GM21447 (cell line): ENCODE results near the gene FRMPD4.

Source experiments
- ATAC-seq: cut with Tn5 transposase; IDR thresholded peaks from one replicate; pipeline ENCODE4 v1.9.1; 2021; ENCODE audit not compliant: unreplicated experiment

Gene FRMPD4

DNA sequence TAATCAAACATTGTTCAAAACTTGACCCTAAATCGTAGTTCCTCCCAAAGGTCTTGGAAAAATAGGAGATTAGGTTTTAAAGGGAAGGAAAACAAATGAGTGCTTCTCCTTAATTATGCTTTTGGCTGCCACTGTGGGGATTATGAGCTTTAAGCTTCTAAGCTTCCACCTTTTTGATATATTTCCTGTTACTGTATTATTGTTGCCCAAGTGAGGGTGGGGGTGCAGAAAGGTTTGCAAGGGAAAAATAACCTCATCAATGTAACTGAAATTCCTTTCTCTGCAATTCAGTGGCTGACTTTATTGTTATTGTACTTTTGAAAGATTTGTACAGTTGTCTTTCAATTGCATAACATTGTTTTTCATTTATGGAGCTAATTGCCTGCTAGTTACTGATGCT is 285.1 kb downstream of the FRMPD4 start:
- ATAC-seq, result no peak

DNA sequence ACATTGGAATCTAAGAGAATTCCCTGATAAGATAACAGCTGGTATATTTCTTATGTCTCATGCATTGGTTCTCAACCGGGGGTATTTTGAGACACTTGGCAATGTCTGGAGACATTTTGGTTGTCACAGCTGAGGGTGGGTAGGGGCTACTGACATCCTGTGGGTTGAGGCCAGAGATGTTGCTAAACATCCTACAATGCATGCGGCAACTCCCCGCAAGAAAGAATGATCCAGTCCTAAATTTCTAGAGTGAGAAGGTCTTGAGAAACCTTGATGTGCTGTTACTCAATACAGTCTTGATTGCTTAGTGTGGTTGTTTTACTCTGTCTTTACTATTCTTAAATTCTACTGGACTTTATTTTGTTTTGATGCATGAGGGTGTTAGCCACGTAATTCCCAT is 287.2 kb downstream of the FRMPD4 start:
- no peak for ATAC-seq

DNA sequence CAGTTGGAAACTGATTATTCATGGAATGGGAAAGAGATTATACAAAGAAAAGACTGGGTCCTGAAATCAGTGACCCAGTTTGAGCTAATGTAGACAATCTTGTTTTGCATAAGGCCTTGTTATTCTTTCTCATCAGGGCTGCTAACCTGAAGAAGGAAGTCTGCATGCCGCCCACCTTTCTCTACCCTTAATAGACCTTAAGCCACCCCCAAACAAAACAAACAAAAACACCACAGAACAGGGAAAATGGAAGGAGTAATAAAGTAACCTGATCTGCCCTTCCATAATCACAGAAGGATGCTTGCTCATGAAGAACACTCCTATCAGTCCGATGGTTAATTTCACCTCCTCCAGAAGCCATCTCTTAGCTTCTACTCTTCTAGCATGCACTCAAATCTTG is 288.1 kb downstream of the FRMPD4 start:
- no peak for ATAC-seq

DNA sequence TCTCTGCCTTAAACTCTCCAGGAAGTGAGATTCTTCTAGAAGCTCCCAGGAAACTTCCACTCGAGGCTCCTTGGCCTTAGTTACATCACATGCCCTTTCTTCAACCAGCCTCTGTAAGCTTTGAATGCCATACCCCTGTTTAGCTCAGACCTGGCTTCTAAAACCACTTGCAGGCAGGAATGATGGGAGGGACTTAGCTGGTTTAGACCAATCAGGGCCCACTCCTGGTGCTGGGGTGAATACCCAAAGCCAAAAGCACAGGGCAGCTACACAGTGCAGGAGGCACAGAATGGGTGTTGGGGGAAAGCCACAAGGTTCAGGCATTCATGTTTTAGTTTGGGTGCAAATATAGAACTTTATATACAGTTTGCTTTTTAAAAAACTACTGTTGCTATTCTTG is 296.2 kb downstream of the FRMPD4 start:
- ATAC-seq, result no peak

DNA sequence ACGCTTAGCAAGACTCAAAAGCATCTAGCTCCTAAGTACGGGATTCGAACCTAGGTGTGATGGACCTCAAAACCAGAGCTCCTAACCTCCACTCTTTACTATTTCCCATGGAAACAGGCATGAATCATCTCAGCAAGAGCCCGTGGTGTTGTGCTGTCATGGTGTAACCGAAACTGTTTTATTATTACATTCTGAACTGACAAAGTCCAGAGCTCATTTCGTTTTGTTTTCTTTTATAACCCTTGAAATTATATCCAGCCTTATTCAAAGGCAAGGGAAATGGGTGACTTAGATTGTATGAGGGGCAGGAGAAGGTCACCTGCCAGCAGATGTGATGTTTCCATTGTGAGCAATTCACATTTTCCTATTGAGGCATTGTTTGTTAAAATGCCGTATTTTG is 301.1 kb downstream of the FRMPD4 start:
- ATAC-seq, result no peak

DNA sequence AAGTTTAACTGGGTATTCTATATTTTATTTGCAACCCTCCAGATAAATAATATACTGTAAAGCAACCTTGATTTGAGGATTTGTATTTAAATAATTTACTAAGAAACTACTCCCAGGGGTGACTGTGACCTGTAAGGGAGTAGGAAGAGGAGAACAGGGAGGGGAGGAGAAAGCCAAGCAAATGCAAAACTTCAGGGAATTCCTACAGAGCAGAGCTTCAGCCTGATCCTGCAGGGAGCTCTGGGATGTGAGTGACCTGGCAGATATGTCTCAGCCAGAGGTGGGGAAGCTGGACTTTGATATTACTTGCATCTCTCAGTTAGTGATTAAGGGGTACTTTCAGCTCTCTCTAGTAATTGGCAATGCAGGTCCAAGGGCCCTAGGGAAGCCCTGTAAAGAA is 302.0 kb downstream of the FRMPD4 start:
- no peak for ATAC-seq

DNA sequence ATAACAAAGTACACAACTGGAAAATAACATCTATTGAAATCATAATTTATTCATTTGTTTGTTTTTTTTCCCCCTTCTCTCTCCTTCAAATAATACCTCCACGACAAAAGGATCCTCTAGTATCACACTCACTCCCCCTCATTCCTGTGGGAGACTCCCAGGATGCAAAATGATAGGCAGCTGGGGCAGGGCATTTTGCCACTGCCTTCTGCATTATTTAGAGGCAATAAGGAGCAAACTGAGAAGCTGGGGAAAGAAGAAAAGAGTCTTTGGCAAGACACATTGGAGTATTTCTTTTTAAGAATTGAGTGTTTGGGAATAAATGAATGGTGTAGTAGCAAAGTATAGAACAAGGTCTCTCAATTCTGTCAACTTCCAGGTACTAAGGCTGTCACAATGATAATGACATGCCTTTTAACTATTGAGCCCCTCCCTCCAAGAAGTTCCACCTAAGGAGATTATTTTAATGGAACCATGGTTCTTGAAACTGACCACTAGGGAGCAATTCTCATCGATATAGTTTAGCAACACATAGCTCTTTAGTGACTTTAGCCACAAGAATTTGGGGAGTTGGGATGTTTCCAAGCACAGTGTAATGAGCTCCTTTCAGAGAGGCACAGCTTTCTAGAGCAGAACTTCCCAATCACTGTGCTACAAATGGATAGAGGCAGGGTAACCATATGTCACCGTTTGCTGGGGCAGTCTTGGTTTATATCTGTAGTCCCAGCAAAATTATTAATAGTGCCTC is 303.3 kb downstream of the FRMPD4 start:
- ATAC-seq, result no peak

DNA sequence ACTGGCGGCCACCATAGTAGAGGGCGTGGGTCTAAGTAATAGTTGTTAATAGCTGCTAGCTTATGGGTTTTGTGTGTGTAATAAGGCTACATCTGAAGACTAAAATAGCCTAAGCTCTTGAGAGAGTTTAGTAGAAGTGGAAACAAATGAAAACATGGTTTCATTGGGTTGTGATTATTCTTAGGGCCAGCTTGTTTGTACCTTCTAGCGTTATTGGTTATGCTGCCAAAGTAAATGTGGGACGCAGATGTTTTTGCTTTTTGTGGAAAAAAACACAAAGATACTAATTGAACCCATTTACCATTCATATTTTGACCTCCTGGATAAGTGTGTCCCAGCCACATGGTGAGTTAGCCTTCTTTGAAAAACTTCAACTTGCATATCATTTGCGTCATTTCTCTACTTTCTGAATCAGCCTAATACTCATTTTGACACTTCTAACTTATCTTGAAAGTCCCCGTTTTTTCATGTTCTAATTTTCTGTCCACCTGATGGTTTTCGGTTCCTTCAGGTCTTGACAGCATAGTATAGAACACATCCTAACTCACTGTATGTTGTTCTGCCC is 305.3 kb downstream of the FRMPD4 start:
- ATAC-seq, result peak; percentile 91

DNA sequence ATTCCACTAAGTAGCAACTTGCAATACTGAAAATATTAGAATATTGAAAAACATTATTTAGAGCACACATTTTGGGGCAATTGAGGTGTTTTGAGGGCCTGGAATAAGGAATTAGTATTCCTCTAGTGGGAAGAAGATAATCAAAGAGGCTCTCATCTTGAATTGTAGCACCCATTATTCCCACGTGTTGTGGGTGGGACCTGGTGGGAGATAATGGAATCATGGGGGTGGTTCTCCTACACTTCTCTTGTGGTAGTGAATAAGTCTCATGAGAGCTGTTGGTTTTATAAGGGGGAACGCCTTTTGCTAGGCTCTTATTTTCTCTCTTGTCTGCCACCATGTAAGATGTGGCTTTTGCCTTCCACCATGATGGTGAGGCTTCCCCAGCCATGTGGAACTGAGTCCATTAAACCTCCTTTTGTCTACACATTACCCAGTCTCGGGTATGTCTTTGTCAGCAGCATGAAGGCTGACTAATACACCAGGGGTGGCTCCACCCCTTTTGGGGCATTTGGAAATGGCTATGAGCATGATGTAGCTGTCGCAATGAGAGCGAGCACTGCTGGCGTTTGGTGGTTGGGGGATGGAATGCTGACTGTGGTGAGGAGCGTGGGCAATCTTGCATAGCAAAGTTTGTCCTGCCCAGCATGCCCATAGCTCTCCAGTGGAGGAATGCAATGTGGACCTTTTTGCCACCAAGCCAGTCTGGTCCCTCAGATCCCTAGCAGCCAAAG is 308.2 kb downstream of the FRMPD4 start:
- ATAC-seq, result no peak

DNA sequence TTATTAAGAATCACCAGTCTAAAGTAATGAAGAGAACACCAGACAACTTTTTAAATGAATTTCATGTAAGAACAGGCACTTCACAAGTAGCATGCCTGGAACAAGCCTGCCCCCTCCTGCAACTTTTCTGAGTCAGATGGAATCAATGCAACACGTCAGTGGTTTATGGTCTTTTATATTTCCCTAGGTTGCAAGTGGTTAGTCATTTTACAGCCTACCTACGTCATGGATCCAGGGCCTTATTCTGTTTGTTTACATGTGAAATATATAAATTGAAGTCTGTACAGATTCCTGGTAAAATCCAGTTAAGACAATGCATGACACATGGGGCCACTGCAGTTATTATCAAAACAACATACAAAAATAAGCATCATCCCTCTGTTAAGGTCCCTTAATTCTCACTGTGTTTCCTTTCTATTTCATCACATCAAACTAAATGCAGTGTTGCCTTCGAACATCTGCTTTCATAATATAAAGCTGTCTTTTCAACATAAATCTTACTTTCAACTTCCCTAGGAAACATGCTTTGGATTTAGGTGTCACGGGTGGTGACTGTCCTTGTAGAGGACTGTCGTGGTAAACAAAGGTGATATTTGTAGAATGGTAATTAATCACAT is 309.3 kb downstream of the FRMPD4 start:
- ATAC-seq, result no peak

DNA sequence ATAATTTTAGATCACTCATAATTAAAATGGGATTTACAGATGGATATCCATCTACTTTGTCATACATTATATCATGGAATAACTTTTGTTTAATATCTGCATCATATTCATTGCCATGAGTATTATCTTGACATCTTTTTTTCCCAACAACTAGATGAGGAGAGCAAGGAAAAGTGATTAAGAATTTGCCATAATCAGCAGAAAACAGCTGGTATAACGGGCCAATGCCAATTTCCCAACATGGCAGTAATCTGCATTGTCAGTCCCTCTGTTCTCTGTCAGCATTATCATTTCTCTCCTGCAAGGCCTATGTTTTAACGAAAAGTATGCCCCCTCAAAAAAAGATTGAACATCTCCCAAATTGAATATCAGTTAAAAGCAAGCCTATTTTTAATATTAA is 314.0 kb downstream of the FRMPD4 start:
- no peak for ATAC-seq

DNA sequence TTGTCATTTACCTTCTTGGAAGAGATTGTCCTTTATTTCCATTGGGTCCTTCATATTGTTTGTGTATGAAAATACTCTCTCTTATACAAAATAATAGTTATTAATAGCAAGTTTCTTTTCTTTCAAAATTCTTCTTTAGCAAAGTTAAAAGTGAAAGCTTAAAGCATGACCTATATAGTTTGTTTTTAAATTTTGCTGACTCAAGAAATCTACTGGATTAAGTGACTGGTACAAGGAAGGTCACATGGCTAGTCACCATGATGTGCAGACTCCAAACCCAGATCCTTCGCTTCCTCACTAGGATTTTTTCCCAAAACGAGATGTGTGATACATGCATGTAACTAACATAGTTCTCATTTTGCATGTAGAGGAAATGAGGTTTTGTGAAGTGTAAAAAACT is 322.7 kb downstream of the FRMPD4 start:
- no peak for ATAC-seq

DNA sequence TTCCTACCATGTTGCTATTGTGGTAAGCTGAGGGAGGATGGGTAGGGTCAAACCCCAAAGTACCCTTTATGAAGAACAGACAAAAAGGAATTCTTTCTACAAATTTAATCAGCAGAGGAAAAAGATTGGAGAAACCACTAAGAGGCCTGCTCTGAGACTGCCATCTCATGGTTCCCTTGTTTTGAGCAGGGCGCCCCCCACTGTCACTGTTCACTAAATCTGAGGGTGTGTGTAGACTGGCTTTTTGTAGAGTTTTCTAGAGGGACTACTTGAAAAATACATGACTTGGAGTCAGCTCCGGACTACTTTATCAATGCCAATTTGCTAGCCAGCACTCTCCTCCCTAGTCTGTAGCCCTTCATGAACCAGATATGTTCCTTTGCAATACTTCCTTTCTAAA is 324.8 kb downstream of the FRMPD4 start:
- no peak for ATAC-seq

DNA sequence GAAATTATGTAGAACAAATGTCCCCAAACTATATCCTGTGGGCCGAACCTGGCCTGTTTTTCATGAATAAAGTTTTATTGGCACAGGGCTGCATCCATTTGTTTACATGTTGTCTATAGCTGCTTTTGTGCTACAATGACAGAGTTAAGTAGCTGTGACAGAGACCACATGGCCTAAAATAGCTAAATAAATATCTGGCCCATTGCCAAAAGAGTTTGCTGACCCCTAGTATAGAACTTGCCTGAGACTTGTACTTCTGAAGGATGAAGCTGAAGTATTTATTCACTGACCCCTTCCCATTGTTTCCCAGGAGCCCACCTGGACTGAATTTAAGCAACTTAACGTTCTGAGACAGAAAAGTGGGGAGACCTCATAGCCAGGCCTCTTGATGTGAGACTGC is 325.6 kb downstream of the FRMPD4 start:
- no peak for ATAC-seq

DNA sequence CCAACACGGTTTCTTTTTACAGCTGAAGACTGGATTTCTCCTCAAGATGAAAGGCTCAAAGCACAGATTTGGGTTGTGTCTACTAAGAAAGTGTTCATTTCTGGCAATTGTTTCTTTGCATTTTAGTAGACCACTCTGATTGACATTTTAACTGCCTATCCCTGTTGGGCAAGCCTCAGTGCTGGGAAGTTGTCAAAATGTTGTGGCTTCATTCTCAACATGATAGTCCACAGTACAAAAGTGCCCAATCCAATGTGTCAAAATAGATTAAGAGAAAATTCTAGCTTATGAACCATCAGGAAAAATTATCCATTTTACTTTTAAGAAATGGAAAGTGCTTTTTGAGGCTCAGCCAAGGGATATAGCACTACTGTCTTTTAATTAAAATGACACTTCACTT is 329.0 kb downstream of the FRMPD4 start:
- ATAC-seq, result no peak

DNA sequence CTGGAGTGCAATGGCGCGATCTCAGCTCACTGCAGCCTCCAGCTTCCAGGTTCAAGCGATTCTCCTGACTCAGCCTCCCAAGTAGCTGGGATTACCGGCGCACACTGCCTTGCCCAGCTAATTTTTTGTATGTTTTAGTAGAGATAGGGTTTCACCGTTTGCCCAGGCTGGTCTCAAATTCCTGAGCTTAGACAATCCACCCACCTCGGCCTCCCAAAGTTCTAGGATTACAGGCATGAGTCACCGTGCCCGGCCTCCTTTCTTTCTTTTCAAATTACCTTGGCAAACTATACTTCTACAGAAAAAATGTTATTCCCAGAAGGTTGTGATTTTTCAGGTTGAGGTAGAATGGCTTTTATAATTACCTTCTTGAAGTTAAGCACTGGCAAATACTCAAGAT is 331.0 kb downstream of the FRMPD4 start:
- ATAC-seq, result no peak

DNA sequence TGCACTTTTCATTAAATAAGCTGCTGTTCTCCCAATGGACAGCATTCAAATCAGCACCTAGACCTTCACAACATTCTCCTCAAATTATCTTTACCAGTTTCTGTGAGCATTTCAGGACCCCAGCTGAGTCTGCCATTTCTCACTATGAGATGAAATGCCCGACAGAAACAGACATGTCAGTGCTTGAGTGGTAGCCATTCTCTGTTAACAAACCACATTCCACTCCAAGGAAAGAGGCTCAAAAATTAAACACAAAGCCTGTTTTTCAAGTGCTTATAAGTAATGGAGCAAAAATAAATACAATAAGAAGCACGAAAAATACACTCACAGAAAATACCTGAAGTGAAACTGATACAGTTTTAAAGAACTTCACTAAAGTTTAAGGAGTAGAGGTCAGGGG is 332.8 kb downstream of the FRMPD4 start:
- no peak for ATAC-seq

DNA sequence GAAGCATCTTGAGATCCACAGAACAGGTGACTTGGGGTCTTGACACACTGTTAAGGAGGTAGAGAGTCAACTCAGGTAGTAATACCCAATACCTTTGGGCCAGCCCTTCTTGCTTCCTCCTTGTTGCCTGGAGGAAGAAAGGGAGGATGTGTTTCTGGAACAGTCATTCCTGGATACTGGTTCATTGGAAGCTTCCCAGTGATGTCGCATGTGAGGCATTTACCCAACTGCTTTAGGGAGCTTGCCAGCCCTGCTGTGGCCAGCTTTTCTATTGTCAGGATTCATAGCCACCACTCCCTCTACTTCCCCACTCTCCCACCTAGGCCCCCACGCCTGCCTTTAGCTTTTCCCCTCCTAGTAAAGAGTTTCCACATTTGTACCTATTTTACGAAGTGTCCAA is 342.7 kb downstream of the FRMPD4 start:
- ATAC-seq, result no peak

DNA sequence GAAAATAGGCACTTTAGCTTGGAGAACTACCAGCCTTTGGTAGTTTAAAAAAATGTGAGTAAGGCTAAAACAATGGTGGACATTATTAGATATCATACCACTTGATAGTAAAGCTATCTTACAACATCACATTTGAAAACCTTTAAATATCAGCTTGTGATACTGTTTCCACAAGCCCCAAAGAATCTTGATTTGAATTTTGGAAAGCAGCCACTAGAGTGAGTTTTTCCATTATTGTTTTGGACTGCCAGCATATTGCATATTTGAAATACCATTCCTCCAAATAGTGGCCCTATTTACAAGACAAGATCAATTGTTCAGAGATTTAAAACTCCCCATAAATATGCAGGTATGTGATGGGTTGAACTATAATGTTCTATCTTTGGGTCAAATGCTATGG is 349.9 kb downstream of the FRMPD4 start:
- ATAC-seq, result no peak

DNA sequence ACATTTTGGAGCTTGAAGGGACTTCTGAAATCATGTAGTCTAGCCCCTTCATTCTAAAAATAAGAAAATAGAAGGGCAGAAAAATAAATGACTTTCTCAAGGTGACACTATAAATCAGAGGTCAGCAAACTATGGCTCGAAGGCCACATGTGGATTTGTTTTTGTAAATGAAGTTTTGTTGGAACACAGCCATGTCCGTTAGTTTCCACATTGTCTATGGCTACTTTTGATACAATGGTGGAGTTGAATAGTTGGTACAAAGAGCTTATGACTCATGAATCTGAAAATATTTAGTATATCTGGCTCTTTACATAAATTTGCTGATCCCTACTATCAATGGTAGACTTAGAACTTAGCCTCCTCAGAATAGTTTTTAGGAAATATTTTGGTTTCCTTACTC is 350.5 kb downstream of the FRMPD4 start:
- no peak for ATAC-seq

DNA sequence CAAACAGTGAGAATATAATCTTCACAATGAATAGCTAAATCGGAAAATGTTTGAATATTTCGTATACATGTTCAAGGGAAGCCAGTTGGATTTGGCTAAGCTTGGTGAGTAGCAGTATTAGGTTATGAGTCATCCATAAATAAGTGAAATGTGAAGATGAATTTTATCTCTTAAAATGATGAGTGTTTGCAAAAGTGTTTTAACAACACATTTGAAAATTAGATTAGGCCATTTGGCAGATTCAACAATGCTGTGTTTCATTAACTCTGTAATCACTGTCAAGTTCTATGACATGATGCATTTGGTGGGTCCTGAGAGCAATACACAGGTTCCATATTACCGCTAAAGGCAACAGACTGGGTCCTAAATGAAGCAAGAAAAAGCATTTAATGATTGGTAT is 351.1 kb downstream of the FRMPD4 start:
- ATAC-seq, result no peak
